ENCODE data around the gene ITPKA. TPM values are rescaled to one million over a fixed set of nuclear protein-coding genes. Genes with fewer than 3 reads are reported as not detected.
A peak's percentile ranks its signal among the peaks of the same experiment; 100 is the strongest.

Gene ITPKA
- total and polyA plus RNA-seq, 2 of the 13 experiments (the other 11 are each of a cell fraction or from before 2014, with no cell fraction given): 13.2 to 41.3 TPM

- TF ChIP-seq ARID5B (CRISPR knock-in tag; IDR thresholded peaks at IDR 0.05) (no peak), BCL3 (CRISPR knock-in tag; IDR thresholded peaks at IDR 0.05) (0 out of 2 replicates have a peak, but pooled peaks have one; percentile 51), ARNT2 (CRISPR knock-in tag; IDR thresholded peaks at IDR 0.05; ENCODE audit: low read depth) (peak; percentile 69; the same call in 1 of the 2 replicates), MYPOP (CRISPR knock-in tag; IDR thresholded peaks at IDR 0.05) (no peak), LCORL (IDR thresholded peaks at IDR 0.05) (no peak), LCORL (CRISPR knock-in tag; IDR thresholded peaks at IDR 0.05) (0 out of 2 replicates have a peak, but pooled peaks have one; percentile 53), RARA (CRISPR knock-in tag; IDR thresholded peaks at IDR 0.05) (peak; percentile 79), PRDM4 (CRISPR knock-in tag; IDR thresholded peaks at IDR 0.05; ENCODE audit: borderline replicate concordance) (no peak), ZNF331 (CRISPR knock-in tag; IDR thresholded peaks at IDR 0.05) (peak; percentile 48; the same call in 1 of the 2 replicates), ARNTL (CRISPR knock-in tag; IDR thresholded peaks at IDR 0.05) (0 out of 2 replicates have a peak, but pooled peaks have one; percentile 23), NCOA1 (CRISPR knock-in tag; IDR thresholded peaks at IDR 0.05) (no peak), KAT7 (CRISPR knock-in tag; IDR thresholded peaks at IDR 0.05; ENCODE audit: borderline replicate concordance) (peak; percentile 54; the same call in 1 of the 2 replicates), SCMH1 (CRISPR knock-in tag; IDR thresholded peaks at IDR 0.05; ENCODE audit: borderline replicate concordance) (no peak), TEAD3 (CRISPR knock-in tag; optimal IDR thresholded peaks at IDR 0.05; ENCODE audit: borderline replicate concordance) (peak; percentile 66), ZNF883 (CRISPR knock-in tag; IDR thresholded peaks at IDR 0.05; ENCODE audit: not compliant biosample characterization) (peak; percentile 46), ZNF607 (CRISPR knock-in tag; IDR thresholded peaks at IDR 0.05; ENCODE audit: borderline replicate concordance) (peak; percentile 47; the same call in 1 of the 2 replicates), KMT2B (CRISPR knock-in tag; IDR thresholded peaks at IDR 0.05) (peak; percentile 32; the same call in 1 of the 2 replicates), PRPF4 (IDR thresholded peaks at IDR 0.05; ENCODE audit: low read depth, low read length, poor library complexity, severe bottlenecking) (no peak), ZMYM2 (CRISPR knock-in tag; IDR thresholded peaks at IDR 0.05) (no peak), TSC22D2 (CRISPR knock-in tag; IDR thresholded peaks at IDR 0.05; ENCODE audit: borderline replicate concordance) (0 out of 2 replicates have a peak, but pooled peaks have one; percentile 48), NFKBIZ (CRISPR knock-in tag; IDR thresholded peaks at IDR 0.05) (0 out of 2 replicates have a peak, but pooled peaks have one; percentile 38)
These were observed 682 bp downstream of the ITPKA start (continued) for GRCh38 chr15:41494190-41494921.
